Erythroblast (primary cell): ENCODE measurements around the gene SLC39A12.

Source experiments
- DNase-seq, 2 experiments: peaks; one replicate each; lab custom pipeline; 2025; lab: John Stamatoyannopoulos, UW
- GATA1 ChIP-seq: IDR thresholded peaks from 2 replicates; pipeline ENCODE4 v1.6.1; 2011; ENCODE audit warnings: low read depth, mild to moderate bottlenecking, control low read depth, low read length, moderate library complexity
- POLR2A ChIP-seq: IDR thresholded peaks from 2 replicates; pipeline ENCODE4 v1.6.1; 2011; ENCODE audit warnings: mild to moderate bottlenecking, low read length

The SLC39A12 gene

DNA sequence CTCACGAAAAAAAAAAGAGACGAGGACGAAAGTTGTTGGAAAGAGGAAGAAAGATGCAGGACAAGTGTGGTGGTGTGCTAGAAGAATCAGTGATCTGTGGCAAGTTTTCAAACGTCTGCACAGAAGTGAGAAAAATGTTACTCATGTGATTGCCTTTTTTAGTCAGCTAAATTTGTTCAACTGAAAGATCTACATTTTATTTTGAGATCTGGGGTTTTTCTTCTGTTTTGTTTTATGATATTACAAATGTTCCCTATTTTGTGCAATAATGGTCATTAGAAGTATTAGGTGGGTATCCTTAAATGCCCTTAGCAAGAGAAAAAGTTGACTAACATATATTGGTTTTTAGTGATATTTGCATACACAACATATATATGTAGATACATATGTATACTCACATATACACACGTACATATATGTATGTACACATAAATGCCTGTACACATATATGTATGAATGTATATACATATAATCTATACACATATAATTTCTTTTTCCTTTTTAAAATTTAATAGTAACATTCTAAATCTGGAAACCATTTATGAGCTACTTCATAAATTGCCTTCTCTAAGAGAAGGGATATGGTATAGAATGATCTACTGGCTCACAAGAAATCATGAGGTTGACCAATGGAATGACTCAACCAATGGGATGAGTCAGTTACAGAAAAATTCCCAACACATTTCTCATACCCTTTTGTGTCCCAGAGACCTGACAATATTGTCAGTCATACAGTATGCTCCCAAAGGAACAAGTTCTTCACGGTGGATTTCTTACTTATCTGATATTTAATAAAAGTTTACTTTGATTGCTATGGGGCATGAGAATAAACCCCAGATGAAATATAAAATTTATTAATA lies 38.4 kb downstream of the SLC39A12 start:
- no peak for DNase-seq

DNA sequence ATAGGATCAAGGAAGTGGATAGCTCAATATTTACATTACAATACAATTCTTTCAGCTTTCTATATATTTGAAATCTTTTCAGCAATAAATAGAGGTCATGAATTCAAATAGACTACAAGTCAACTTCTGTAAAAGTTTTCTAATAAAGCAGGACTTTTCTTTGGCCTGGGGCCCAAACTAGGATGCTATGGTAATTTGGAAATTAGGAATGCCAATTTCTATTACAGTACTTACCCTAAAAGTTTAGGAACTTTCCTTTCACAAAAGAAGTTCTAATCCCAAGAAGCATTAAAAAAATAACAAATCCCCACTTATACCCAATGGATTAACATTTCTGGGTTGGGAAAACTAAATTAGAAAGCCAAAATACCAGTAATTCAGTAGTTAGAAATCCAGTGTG lies 40.5 kb downstream of the SLC39A12 start:
- no peak for TF ChIP-seq POLR2A
- no peak for TF ChIP-seq GATA1
- no peak for DNase-seq

More for the DNA sequence above, 38.4 kb downstream of the SLC39A12 start:
- no peak for TF ChIP-seq GATA1
- no peak for TF ChIP-seq POLR2A

DNA sequence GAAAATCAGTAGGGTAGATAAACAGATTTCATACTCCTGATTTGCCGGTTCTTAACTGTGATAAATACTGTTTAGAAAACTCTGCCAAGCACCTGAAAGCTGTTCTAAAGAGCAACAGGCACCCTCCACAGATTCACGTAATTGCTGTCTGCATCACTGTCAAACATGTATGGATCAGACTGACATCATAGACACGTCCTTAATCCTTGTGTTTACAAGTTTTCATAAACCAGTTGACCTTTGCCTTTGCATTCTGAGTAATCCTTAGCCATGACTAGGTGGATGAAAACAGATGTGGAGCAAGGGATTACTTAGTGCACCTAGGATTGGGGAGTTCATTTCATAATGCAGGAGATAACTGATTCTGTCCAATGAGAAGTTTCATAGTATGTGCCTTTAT lies 41.6 kb downstream of the SLC39A12 start:
- no peak for DNase-seq
- TF ChIP-seq GATA1 (no peak), POLR2A (no peak)

DNA sequence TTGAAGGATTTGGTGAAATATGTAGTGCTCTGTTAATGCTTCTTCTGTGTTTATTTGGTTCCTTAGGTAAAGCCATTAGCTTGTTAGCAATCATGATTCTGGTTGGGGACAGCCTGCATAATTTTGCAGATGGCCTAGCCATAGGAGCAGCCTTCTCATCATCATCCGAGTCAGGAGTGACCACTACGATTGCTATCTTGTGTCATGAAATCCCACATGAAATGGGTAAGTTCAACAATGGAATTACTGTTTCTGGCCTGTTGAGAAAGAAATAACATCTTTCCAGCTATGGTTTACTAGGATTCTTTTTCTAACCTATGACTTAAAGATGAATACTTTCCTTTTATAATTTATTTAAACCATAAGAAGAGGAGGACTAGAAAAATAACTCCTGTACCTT lies 48.9 kb downstream of the SLC39A12 start:
- DNase-seq = no peak
- TF ChIP-seq GATA1 (no peak), POLR2A (no peak)

DNA sequence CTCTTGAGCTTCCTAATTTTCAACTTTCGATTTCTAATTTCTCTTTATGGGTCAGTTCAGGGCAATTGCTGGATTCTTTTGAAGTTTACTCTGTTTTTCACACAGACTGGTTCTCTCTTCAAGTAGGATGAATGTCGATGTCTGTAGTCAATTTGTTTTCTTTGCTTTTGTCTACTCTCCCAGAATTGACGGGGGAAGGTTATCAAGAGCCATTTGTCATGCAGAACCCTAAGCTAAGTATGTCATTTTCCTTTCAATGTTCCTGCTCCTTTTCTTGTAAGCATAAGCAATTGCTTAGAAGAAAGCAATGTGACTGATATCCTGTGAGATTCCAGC lies 53.7 kb downstream of the SLC39A12 start:
- no peak for DNase-seq
- no peak for TF ChIP-seq POLR2A
- TF ChIP-seq GATA1 = no peak

DNA sequence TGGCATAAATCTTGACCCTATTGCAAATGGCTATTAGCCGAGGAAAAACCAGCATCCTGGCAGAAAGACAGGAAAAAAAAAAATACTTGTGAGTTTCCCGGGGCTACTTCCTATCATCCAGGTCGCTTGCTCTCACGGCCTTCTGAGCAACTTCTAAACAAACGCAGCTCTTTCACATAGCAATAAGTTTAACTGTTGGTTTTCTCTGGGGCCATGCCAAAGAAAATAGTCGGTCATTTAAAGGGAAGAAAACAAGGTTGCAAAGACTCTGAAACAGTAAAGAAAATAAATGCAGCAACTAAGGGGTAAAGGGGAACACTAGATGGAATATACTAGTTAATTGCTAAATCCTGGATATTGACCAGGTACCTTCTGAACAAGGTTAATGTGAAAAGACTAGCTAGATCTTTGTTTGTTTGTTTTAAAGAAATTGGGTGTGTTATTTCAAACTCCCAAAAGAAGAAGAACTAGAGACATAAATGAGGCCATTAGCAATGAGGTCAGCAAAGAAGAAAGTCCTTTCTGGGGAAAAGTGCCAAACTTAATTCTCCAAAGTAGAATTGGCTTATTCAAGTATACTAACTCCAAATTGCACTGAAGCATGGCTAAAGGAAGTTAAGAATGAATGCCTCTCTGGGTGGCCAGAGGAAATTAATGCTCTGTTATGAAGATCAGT lies 54.2 kb downstream of the SLC39A12 start:
- TF ChIP-seq POLR2A (no peak), GATA1 (no peak)
- no peak for DNase-seq

DNA sequence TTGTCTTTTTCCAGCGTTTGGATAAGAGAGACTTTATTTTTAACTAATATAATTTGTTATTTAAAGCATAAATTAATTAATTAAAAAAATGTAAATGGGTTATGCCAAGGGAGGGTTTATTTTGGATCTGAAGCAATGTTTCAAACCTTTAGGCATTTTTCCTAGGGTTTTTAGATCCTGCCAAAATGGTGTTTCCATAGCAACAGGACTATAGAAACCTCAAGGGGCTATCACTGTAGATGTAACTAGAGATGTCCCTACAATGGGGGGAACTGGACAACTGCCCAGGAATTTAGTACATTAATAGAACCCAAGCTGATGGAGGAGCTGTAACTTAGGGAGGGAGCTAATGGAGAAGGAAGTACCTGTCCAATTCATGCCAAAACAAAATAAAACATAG lies 57.3 kb downstream of the SLC39A12 start:
- TF ChIP-seq POLR2A (no peak), GATA1 (no peak)
- no peak for DNase-seq

DNA sequence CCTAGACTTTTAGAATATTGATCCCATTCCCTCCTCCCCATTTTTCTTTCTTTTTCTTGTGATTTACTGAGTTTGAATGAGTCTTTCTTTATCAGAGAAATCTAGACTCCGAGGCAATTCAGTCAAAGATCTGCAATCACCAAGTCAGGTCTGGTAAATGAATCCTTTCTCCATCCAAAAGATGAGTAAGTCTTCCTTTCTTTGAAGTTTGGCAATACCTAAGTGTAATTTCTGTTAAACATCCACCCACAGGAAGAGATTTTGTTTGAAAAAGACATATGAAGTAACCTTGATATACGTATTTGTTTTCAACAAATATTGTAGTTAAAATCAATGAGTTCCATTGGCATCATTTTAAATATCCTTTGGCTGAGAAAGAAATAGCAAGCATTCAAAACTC lies 58.3 kb downstream of the SLC39A12 start:
- TF ChIP-seq GATA1 (no peak), POLR2A (no peak)
- no peak for DNase-seq

DNA sequence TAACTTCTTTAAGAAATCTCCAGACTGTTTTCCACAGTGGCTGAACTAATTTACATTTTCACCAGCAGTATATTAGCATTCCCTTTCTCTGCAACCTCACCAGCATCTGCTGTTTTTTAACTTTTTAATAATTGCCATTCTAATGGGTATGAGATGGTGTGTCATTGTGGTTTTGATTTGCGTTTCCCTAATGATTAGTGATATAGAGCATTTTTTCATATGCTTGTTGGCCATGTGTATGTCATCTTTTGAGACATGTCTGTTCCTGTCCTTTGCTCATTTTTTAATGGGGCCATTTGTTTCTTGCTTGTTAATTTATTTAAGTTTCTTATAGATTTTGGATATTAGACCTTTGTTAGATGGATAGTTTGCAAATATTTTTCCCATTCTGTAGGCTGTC lies 68.8 kb downstream of the SLC39A12 start:
- no peak for DNase-seq
- no peak for TF ChIP-seq GATA1
- TF ChIP-seq POLR2A = no peak

GRCh38 chr10:18021725-18022480 lies 70.2 kb downstream of the SLC39A12 start:
- no peak for DNase-seq
- TF ChIP-seq GATA1 = no peak
- TF ChIP-seq POLR2A = no peak

DNA sequence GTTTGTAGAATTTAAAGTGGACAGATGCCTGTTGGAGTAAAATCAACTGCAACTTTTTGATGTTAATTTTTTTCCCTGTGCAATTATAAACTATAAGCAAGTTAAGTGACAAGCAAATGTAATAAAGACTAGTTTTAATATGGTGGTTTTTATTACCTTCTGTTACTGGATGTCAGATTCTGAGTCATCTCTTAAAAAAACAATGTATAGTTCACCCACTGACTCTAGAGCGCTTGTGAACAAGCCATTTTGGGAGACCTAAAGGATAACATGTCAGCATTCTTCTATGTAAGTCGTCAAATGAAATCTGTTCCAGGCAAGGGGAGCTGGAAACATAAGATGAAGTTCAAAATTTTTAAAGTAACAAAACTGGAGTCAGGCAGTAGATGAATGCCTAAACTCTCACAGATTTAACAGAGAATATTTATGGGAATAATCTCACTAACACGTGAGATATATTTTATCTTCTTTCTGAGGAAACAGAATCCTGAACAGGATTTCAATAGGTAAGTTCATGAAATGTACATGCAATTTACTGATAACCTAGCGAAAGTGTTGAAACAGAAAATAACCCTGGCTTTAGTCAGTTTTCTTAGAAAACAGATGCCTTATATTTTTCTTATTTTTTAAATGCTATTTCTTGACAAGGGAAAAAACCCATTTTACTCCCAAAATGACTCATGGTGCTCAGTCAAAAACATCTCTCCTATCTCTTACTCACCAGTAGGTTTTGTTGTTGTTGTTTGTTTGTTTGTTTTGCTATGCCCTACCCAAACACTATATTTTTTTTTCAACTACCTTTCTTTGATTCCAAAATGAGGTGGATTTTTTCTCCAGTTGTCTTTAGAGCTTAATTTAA lies 91.7 kb downstream of the SLC39A12 start:
- TF ChIP-seq GATA1 (no peak), POLR2A (no peak)
- DNase-seq = no peak

DNA sequence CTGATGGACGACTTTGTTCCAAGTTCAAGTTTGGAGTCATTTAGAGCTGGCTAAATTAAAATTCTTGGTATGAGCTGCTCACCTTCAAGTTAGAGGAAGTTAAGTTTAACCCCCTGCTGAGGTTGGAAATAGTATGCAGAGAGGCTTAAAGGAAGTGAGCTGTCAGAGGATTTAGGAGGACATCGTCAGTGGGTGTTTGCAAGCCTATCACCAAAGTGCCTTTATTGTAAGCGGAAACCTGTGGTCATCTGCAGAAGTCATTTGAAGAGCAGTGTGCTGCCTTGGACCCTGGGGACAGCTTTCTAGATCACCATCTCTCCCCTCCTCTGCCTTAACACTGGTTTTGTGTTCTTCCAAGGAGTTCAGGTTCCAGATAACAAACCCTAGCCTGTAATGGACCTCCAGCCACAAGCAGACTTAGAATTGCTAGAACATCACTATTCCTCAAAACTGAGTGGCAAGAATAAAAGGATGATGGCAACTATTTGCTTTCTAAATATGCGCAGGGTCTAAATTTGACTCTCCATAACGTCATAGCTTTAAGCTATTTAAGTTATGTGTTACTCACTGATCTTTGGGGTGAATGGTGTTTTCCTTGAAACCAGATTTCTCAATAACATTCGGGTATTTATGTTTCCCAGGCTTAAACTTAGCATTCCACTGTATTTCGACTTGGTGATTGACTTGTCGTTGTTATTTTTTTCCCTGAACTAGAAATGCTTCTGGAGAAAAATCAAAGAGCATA lies 93.4 kb downstream of the SLC39A12 start:
- no peak for DNase-seq
- TF ChIP-seq GATA1 = no peak
- TF ChIP-seq POLR2A = no peak

- TF ChIP-seq GATA1 (no peak), POLR2A (no peak)
- no peak for DNase-seq
Observed at GRCh38 chr10:18056583-18056982, 104.9 kb downstream of the SLC39A12 start.
